IPS-11a (cell line): ENCODE results near the gene ATG16L1.

ENCODE experiments used
- H3K4me3 ChIP-seq: one replicate; pipeline ENCODE4 v1.5.1; 2013; ENCODE audit warnings: low read depth, low read length, control low read depth

ATG16L1 gene

GRCh38 chr2:233288663-233289062 lies 37.2 kb downstream of the ATG16L1 start:
- H3K4me3 ChIP-seq = no peak overlapping the region

DNA sequence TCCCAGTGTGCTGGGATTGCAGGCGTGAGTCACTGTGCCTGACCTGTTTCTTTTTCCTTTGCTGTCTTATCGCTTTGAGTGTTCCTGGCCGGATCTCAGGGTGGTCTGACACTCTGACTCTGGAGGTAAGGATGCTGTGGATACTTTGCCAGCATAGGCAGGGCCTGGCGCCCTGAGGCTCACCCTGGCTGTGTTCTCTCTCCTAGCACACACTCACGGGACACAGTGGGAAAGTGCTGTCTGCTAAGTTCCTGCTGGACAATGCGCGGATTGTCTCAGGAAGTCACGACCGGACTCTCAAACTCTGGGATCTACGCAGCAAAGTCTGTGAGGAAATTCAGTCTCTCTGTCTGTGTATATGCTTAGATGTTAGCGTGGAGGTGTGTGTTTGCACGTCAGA lies 38.2 kb downstream of the ATG16L1 start:
- no peak overlapping the region for H3K4me3 ChIP-seq

DNA sequence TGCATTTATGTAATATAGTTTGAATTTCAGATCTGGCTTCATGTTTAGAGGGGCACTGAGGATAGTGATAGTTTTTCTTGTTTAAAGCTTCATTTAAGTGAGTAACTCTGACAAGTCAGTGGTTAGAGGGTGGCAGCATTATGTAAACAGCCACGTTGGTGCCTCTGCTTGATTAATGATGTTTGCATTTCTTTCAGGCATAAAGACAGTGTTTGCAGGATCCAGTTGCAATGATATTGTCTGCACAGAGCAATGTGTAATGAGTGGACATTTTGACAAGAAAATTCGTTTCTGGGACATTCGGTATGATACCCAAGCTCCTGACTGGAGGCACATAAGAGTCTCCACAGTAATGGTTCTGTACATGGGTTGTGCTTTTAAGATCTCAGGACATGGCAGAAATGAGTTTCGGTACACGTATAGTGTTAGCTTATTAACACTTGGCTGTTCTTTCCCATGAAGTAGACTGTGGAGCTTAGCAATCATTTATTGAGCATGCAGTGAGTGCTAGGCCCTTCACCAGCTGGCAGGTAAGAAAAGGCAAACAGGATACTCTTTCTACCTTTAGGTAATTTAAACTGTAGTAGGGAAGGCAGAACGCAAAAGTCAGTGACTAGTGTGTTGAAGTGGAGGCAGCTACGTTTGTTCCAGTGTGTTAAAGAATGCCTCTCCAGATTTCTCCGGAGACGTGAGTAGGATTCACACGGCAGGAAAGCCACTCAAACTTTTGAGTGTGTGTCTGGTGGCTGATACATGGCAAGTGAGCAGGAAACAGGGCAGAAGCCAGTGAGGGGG lies 38.8 kb downstream of the ATG16L1 start:
- H3K4me3 ChIP-seq = no peak overlapping the region

DNA sequence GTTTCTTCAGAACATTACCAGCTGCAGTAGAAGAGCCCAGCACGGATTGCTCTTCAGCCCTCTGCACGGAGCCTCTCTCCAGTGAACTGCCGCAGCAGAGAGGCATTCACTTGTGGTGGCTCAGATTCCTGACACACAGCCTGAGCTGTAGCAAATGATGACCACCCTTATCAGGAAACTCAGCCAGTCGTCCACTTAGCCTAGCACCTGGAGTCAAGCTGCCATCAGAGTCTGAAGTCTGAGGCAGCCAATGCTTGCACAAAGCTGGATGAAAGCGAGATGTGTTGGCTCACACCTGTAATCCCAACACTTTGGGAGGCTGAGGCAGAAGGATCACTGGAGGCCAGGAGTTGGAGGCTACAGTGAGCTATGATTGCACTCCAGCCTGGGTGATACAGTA lies 44.4 kb downstream of the ATG16L1 start:
- H3K4me3 ChIP-seq = no peak overlapping the region

DNA sequence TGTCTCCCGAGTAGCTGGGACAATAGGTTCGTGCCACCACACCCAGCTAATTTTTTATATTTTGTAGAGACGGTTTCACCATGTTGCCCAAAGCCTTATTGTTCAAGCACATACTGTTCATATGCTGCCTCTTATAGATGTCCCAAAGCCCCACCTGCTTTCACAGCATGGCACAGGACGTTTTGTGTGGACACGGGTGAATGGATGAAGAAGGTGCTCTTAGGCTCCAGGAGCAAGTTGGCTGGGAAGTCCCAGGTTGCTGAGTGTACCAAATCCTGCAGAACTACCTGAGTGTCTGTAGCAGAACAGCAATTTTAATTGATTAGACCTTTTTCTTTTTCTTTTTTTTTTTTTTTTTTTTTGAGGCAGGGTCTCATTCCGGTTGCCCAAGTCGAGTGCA lies 45.6 kb downstream of the ATG16L1 start:
- H3K4me3 ChIP-seq = no peak overlapping the region

DNA sequence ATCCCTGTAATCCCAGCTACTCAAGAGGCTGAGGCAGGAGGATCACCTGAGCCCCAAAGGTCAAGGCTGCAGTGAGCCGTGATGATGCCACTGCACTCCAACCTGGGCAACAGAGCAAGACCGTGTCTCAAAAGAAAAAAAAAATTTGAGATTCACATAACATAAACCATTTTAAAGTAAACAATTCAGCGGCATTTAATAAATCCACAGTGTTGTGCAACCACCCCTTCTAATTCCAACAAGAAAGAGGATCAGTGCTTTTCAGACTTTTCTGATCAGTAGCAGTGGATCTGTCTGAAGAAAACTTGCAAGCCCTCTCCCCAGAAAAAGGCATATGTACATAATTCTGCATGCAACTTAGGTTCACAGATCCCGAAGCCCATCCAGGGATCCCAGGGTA lies 48.9 kb downstream of the ATG16L1 start:
- no peak overlapping the region for H3K4me3 ChIP-seq

DNA sequence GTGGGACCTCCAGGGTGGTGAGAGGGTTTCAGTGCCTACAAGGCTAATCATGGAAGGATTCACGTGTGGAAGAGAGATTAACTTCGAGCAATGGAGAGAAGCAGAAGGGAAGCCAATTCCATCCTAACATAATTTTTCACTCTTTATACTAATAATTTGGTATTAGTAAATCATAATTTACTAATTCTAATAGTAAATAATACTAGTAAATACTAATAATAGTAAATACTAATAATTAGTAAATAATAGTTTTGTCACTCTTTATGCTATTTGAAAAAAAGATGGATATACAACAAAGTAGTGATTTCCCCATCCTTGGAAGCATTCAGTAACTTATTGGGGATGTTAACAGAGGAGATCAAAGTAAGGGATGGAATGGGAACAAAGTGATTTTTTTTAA lies 49.8 kb downstream of the ATG16L1 start:
- H3K4me3 ChIP-seq = no peak overlapping the region

DNA sequence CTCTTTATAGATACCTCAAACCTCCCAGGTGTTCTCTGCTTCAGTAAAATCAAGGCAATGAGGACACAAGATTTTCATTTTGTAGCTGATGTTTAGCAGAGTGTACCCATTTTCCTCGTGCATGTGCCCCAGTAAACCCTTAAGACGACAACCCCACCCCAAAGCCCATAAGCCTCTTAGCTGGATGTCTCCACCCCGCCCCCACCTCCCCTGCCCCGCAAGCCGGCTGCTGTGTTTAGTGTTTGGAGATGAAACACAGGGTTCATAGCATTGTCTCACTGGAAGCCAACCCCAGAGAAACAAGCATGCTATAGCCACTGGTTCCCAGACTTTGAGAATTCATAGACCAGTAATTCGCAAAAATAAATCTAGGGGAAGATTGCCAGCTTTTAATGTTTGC lies 50.3 kb downstream of the ATG16L1 start:
- no peak overlapping the region for H3K4me3 ChIP-seq

- H3K4me3 ChIP-seq = no peak overlapping the region
Measured at GRCh38 chr2:233303252-233303651, 51.8 kb downstream of the ATG16L1 start.

DNA sequence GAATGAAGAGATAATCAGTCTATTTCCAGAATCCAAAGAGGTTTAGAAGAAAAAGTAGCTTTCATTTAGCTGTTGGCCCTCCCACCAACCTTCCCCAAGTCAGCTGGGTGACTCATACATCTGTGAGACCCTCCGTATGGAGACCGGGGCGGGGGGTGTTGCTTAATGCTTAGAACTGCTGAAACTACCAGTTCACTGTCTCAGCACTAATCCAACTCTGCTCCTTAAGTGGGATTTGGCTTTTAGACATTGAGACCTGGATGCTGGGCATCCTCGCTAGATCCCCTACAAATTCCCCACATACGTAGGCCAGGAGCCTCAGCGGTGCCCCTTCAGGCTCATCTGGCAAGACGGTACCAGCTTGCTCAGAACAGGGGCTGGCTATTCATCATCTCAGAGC lies 56.1 kb downstream of the ATG16L1 start, which contains the start of gene SAG:
TSS of gene SAG (plus strand) at position 252 of the 400 bp plus-strand sequence. CDS start 1,374 bp downstream, outside the sequence.
- no peak within 1 kb of the TSS for H3K4me3 ChIP-seq

DNA sequence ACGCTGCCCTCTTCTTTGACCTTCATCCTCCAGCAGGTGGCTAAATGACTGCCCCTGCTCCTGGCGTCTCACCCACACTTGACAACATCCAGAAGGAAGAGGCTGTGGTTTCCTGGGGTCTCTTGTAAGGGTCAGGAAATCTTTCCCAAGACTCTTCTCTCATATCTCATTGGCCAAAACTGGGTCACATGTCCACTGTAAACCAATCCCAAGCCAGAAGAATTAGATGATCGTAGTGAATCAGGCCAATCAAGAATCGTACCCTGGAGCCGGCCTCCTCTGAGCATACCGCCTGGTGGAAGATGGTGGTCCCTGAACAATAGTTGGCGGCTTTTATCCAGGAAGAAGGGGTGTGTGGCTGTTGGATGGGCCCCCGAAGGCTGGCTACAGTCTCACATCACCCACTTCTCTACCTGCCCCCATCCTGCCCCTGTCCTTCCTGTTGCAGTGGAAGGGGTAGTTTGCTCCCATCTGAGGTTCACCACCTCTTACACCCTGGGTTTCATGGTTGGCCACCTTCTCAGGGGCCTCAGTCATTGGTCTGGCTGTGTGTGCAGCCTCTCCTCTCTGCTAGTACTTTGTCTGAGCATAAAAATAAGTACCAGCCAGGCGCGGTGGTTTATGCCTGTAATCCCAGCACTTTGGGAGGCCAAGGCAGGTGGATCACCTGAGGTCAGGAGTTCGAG lies 59.9 kb downstream of the ATG16L1 start:
- no peak overlapping the region for H3K4me3 ChIP-seq

GRCh38 chr2:233312874-233313273 lies 61.4 kb downstream of the ATG16L1 start:
- no peak overlapping the region for H3K4me3 ChIP-seq

GRCh38 chr2:233314180-233314925 lies 62.9 kb downstream of the ATG16L1 start:
- no peak overlapping the region for H3K4me3 ChIP-seq

- H3K4me3 ChIP-seq = no peak overlapping the region
Measured at GRCh38 chr2:233317196-233317943, 65.9 kb downstream of the ATG16L1 start.

DNA sequence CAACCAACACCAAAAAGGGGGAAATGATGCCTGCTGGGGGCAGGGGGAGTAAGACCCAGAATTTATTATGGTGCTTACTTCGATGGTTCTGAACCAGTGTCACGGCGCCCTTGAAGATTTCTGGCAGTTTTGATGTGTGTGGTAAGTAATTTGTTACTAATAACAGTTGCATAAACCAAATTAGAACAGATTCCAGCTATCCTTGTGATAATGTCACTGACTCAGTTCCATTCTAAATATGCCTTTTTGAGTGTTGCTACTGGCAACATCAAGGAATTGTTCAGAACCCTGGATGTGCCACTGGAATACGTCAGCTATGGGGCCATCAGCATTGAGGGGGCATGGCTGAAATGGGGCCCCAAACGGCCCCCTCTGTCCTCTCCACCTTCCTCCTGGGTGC lies 67.8 kb downstream of the ATG16L1 start:
- no peak overlapping the region for H3K4me3 ChIP-seq

DNA sequence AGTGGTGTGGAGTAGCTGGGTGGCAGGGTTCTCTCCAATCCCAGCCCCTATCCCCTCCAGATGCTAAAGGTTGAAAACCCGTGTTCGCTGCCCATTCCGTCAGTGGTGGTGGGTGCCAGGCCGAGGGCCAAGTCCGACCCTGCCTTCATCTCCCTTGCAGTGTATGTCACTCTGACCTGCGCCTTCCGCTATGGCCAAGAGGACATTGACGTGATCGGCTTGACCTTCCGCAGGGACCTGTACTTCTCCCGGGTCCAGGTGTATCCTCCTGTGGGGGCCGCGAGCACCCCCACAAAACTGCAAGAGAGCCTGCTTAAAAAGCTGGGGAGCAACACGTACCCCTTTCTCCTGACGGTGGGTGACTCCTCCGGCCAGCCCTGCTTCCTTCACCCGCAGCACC lies 69.0 kb downstream of the ATG16L1 start:
- no peak overlapping the region for H3K4me3 ChIP-seq

GRCh38 chr2:233321166-233321565 lies 69.7 kb downstream of the ATG16L1 start:
- H3K4me3 ChIP-seq = no peak overlapping the region

DNA sequence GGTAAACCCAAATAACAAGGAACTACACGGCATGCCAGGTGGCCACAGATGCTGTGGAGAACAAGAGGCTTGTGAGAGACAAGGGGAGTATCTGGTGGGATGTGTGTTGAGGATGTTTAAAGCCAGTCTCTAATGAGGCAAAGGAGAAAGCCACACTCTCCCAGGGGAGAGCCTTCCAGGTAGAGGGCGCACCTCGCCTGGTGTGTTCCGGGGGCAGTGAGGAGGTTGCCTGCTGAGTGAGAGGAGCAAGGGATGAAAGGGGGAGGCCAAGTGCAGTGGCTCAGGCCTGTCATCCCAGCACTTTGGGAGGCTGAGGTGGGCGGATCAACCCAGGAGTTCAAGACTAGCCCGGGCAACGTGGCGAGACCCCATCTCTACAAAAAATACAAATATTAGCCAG lies 72.4 kb downstream of the ATG16L1 start:
- H3K4me3 ChIP-seq = no peak overlapping the region

DNA sequence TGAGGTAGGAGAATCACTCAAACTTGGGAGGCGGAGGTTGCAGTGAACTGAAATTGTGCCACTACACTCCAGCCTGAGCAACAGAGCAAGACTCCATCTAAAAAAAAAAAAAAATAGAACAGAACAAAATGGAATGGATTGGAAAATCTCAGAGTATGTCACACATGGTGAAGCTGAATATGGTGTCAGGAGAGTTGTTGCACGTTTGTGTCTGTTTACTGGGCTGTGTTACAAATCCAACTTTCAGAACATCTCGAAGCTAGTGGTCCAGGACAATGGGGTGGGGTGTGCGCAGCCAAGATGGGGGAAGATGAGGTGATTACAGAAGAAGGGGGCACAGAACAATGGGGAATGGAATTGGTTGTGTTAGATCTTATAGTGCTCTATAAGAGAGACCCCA lies 73.8 kb downstream of the ATG16L1 start:
- H3K4me3 ChIP-seq = no peak overlapping the region

- no peak overlapping the region for H3K4me3 ChIP-seq
Measured at GRCh38 chr2:233325814-233326213, 74.3 kb downstream of the ATG16L1 start.

DNA sequence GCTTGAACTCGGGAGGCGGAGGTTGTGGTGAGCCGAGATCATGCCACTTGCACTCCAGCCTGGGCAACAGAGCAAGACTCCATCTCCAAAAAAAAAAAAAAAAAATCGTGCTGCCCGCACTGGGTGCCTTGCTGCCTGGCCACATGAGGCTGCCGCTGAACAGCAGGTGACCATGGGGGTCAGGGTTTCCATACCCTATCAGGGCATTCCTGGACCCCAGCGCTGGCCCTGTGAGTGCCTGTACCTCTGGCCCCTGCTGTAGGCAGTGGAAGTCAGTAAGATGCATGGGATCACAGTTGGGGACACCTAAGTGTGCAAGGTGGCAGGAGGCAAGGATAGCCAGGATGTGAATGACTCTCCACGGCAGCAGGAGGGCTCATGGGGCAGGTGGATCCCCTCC lies 75.0 kb downstream of the ATG16L1 start:
- H3K4me3 ChIP-seq = no peak overlapping the region
